OCI-LY7 (cell line): ENCODE measurements around the gene NPM1. TPM values are rescaled to one million over a fixed set of nuclear protein-coding genes. Genes with fewer than 3 reads are reported as not detected.
A peak's percentile ranks its signal among the peaks of the same experiment; 100 is the strongest.
"Not testable (repeated sequence)": the region's sequence is repeated elsewhere in the genome, so short reads cannot be mapped to it uniquely, and the experiment has no call there.

ENCODE experiments used
- BruUV-seq: library from RNA; stranded (reverse); fragments of 400-500 nt; replicated peaks from 2 replicates; lab custom pipeline; 2021; lab: Mats Ljungman, UMichigan
- CTCF ChIA-PET: fragments of 300-600 bp; sonication (Branson Sonifier 250); formaldehyde crosslinking; loops from one replicate; lab custom pipeline; 2022; ENCODE audit warnings: antibody characterized with exemption; ENCODE audit not compliant: unreplicated experiment; lab: Charles Lee
- POLR2A ChIA-PET: fragments of 300-600 bp; sonication (Branson Sonifier 250); formaldehyde crosslinking; loops from one replicate; lab custom pipeline; 2022; ENCODE audit warnings: antibody characterized with exemption; lab: Charles Lee
- DNase-seq: peaks from one replicate; pipeline ENCODE4 v3.0.0-alpha.2; 2015; ENCODE audit warnings: low spot score
- H2AFZ ChIP-seq: fragments of 200-600 bp; sonication (generic), shearing (Covaris generic); 2 replicates; pipeline ENCODE4 v1.6.1; 2014; ENCODE audit warnings: mild to moderate bottlenecking, antibody characterized with exemption, low read length, moderate library complexity
- H3K27ac ChIP-seq: fragments of 200-600 bp; sonication (generic); 2 replicates; pipeline ENCODE4 v1.5.1; 2014; ENCODE audit warnings: mixed run types, low read depth, mild to moderate bottlenecking, moderate library complexity, low read length, inconsistent platforms; ENCODE audit not compliant: poor library complexity, severe bottlenecking
- H3K36me3 ChIP-seq: fragments of 200-600 bp; sonication (generic); 2 replicates; pipeline ENCODE4 v1.6.1; 2014; ENCODE audit warnings: mild to moderate bottlenecking, antibody characterized with exemption, low read length, moderate library complexity, mixed read lengths; ENCODE audit not compliant: insufficient read depth
- H3K4me1 ChIP-seq: fragments of 200-600 bp; sonication (generic); 2 replicates; pipeline ENCODE4 v1.5.1; 2014; ENCODE audit warnings: mild to moderate bottlenecking, low read length; ENCODE audit not compliant: insufficient read depth, poor library complexity, severe bottlenecking
- H3K4me2 ChIP-seq: fragments of 200-600 bp; sonication (generic); 2 replicates; pipeline ENCODE4 v1.6.1; 2014; ENCODE audit warnings: mild to moderate bottlenecking, low read length
- H3K4me3 ChIP-seq: fragments of 200-600 bp; sonication (generic); 2 replicates; pipeline ENCODE4 v1.5.1; 2014; ENCODE audit warnings: mild to moderate bottlenecking, low read depth, low read length; ENCODE audit not compliant: poor library complexity, severe bottlenecking
- H3K79me2 ChIP-seq: fragments of 200-600 bp; sonication (generic); 2 replicates; pipeline ENCODE4 v1.6.1; 2016; ENCODE audit warnings: low read depth, mild to moderate bottlenecking, low read length, moderate library complexity, mixed read lengths; ENCODE audit not compliant: insufficient read depth
- H3K9me2 ChIP-seq: fragments of 200-600 bp; sonication (generic); 2 replicates; pipeline ENCODE4 v1.6.1; 2016; ENCODE audit warnings: mild to moderate bottlenecking, low read length, mixed read lengths; ENCODE audit not compliant: insufficient read depth
- H3K9me3 ChIP-seq: fragments of 200-600 bp; sonication (generic); 2 replicates; pipeline ENCODE4 v1.6.1; 2014; ENCODE audit warnings: mild to moderate bottlenecking, mixed run types, low read length, mixed read lengths
- H4K20me1 ChIP-seq: fragments of 200-600 bp; sonication (generic); 2 replicates; pipeline ENCODE4 v1.6.1; 2014; ENCODE audit warnings: mild to moderate bottlenecking, antibody characterized with exemption, low read length, moderate library complexity, mixed read lengths; ENCODE audit not compliant: insufficient read depth
- CTCF ChIP-seq: fragments of 200-600 bp; sonication (generic); conservative IDR thresholded peaks from 2 replicates; pipeline ENCODE4 v1.5.1; 2014; ENCODE audit warnings: mild to moderate bottlenecking, antibody characterized with exemption, low read length, moderate library complexity, mixed read lengths
- EZH2phosphoT487 ChIP-seq: fragments of 200-600 bp; sonication (generic); IDR thresholded peaks from 2 replicates; pipeline ENCODE4 v1.6.1; 2018; ENCODE audit warnings: low read depth, borderline replicate concordance, mild to moderate bottlenecking, mixed run types, antibody characterized with exemption, low read length, moderate library complexity, mixed read lengths
- intact Hi-C: fragments of 100-400 bp; cut with micrococcal nuclease; formaldehyde crosslinking; loops from one replicate; pipeline ENCODE4 v1.10.0; 2022; ENCODE audit not compliant: unreplicated experiment
- total RNA-seq, 2 experiments: library from RNA; depleted of rRNA in 1 of 2; stranded (reverse); fragments of >200 nt in 1 of 2; shearing (Covaris generic) in 1 of 2; gene quantifications; 2 replicates each; pipeline ENCODE4 v1.2.3, GENCODE V29; 2014 to 2022

NPM1 gene
- total RNA-seq, 2 experiments from 2014 or later = 1,091 to 2,027 TPM

- Histone ChIP-seq H3K4me2 (peak overlapping the region; percentile 99), H3K4me1 (peaks cover 35% of the 10 kb centered on the region), H2AFZ (no peak overlapping the region), H3K4me3 (peak overlapping the region; percentile 99), H3K9me3 (no peaks in the 10 kb centered on the region), H3K79me2 (peaks cover 100% of the 10 kb centered on the region), H3K36me3 (peaks cover 100% of the 10 kb centered on the region), H3K27ac (peak overlapping the region; percentile 11), H3K9me2 (no peaks in the 10 kb centered on the region), H4K20me1 (peaks cover 91% of the 10 kb centered on the region)
- TF ChIP-seq CTCF (peak; percentile 51), EZH2phosphoT487 (no peak)
- CTCF ChIA-PET = no interaction called here
- intact Hi-C loops = loop anchor here (2.0 kb wide), 1 partner anchor 14 kb away; no protein-coding TSS in a partner anchor
- POLR2A ChIA-PET = interaction anchor here (0.6 to 2.0 kb wide), 5 partner anchors 8 to 679 kb away, joined by 3 to 7 read pairs (median 5); no protein-coding TSS in a partner anchor
- BruUV-seq = no TSS peak
- DNase-seq = no peak
These were observed 5.0 kb downstream of the NPM1 start for GRCh38 chr5:171392585-171393159.

- intact Hi-C loops = no loop called here
- POLR2A ChIA-PET = interaction anchor here (1.5 to 1.6 kb wide), 2 partner anchors 8 to 15 kb away, joined by 3 to 4 read pairs; no protein-coding TSS in a partner anchor
- TF ChIP-seq CTCF = no peak
- TF ChIP-seq EZH2phosphoT487 = no peak
- no peak overlapping the region for H3K4me3 ChIP-seq
- peaks cover 100% of the 10 kb centered on the region for H3K36me3 ChIP-seq
- no peak for DNase-seq
- peaks cover 30% of the 10 kb centered on the region for H3K4me1 ChIP-seq
- no peak overlapping the region for H2AFZ ChIP-seq
- H3K9me3 ChIP-seq = no peaks in the 10 kb centered on the region
- H4K20me1 ChIP-seq = peaks cover 97% of the 10 kb centered on the region
- CTCF ChIA-PET = interaction anchor here (0.6 kb wide), 1 partner anchor 28 kb away, joined by 3 read pairs; no protein-coding TSS in a partner anchor
- H3K9me2 ChIP-seq = no peaks in the 10 kb centered on the region
- no peak overlapping the region for H3K27ac ChIP-seq
- BruUV-seq = no TSS peak
- H3K4me2 ChIP-seq = no peak overlapping the region
- peaks cover 100% of the 10 kb centered on the region for H3K79me2 ChIP-seq
These were observed 7.4 kb downstream of the NPM1 start for GRCh38 chr5:171395042-171395441.

- Histone ChIP-seq H3K79me2 (peaks cover 100% of the 10 kb centered on the region), H4K20me1 (peaks cover 92% of the 10 kb centered on the region), H3K4me1 (peaks cover 15% of the 10 kb centered on the region), H3K36me3 (peaks cover 100% of the 10 kb centered on the region)
- H3K4me2 ChIP-seq, H3K9me2 ChIP-seq, intact Hi-C loops, H3K27ac ChIP-seq, H2AFZ ChIP-seq, CTCF ChIA-PET, H3K9me3 ChIP-seq, H3K4me3 ChIP-seq, DNase-seq, BruUV-seq: not testable (repeated sequence)
- POLR2A ChIA-PET = interaction anchor here (1.0 kb wide), 1 partner anchor 8 kb away, joined by 3 read pairs; no protein-coding TSS in a partner anchor
These were observed 8.9 kb downstream of the NPM1 start for GRCh38 chr5:171396583-171396982.
